Naive B cell (primary cell): ENCODE data around the gene GPR3. TPM values are rescaled to one million over a fixed set of nuclear protein-coding genes. Genes with fewer than 3 reads are reported as not detected.
"Not testable (repeated sequence)": the region's sequence is repeated elsewhere in the genome, so short reads cannot be mapped to it uniquely, and the experiment has no call there.

Experiments used
- ATAC-seq, 2 donors: fragments of 150-1000 bp; cut with Tn5 transposase; 2 replicates each; pipeline ENCODE4 v1.10.0; 2021; ENCODE audit warnings: low read depth in 2 of 2, mild to moderate bottlenecking in 2 of 2, moderate library complexity in 2 of 2
- DNase-seq: peaks from one replicate; pipeline ENCODE4 v3.0.0; 2022
- H3K27ac Mint-ChIP-seq, 6 donors: one replicate each; pipeline ENCODE4 v1.8.0; 2020 to 2022; ENCODE audit warnings: mild to moderate bottlenecking in 6 of 6, mixed read lengths in 6 of 6, moderate library complexity in 5 of 6, inconsistent platforms in 2 of 6
- H3K27me3 Mint-ChIP-seq, 3 donors: one replicate each; pipeline ENCODE4 v1.8.0; 2021 to 2022; ENCODE audit warnings: mixed read lengths in 3 of 3, mild to moderate bottlenecking in 1 of 3
- H3K36me3 Mint-ChIP-seq, 2 donors: one replicate each; pipeline ENCODE4 v1.8.0; 2020 to 2022; ENCODE audit warnings: mixed read lengths in 2 of 2, inconsistent platforms in 1 of 2, mild to moderate bottlenecking in 1 of 2
- H3K4me1 Mint-ChIP-seq, 3 donors: one replicate each; pipeline ENCODE4 v1.8.0; 2020 to 2022; ENCODE audit warnings: mixed read lengths in 3 of 3, inconsistent platforms in 1 of 3, mild to moderate bottlenecking in 1 of 3, moderate library complexity in 1 of 3
- H3K4me3 Mint-ChIP-seq, 8 donors: one replicate each; pipeline ENCODE4 v1.8.0; 2020 to 2022; ENCODE audit warnings: mild to moderate bottlenecking in 8 of 8, mixed read lengths in 8 of 8, moderate library complexity in 8 of 8, inconsistent platforms in 2 of 8
- H3K9me3 Mint-ChIP-seq, 7 donors: one replicate each; pipeline ENCODE4 v1.8.0; 2020 to 2022; ENCODE audit warnings: mixed read lengths in 7 of 7, mild to moderate bottlenecking in 5 of 7, inconsistent platforms in 2 of 7, moderate library complexity in 1 of 7
- polyA plus RNA-seq, 6 donors: library from polyadenylated mRNA; unstranded; fragments of 300-500 nt; fragmentation: Illumina TruSeq; gene quantifications; one replicate each; pipeline ENCODE4 v1.2.3, GENCODE V29; 2021; ENCODE audit warnings: low read depth in 6 of 6

Gene GPR3
- polyA plus RNA-seq, 6 donors from 2014 or later = 0.12 to 0.64 (median 0.35) TPM; not detected in 2

- no peaks in the 10 kb centered on the region for H3K9me3 Mint-ChIP-seq
- no peak for DNase-seq
- no peak for ATAC-seq
- no peaks in the 10 kb centered on the region for H3K27me3 Mint-ChIP-seq
- H3K4me1 Mint-ChIP-seq = peaks cover 39 to 66% (median 58%) of the 10 kb centered on the region in 3 donors
- H3K27ac Mint-ChIP-seq = peak overlapping the region; percentile 67 to 96 (median 94)
- peaks cover 3 to 4% of the 10 kb centered on the region in 2 donors for H3K36me3 Mint-ChIP-seq
- peak overlapping the region in 7 of 8 donors; percentile 62 to 82 (median 76) for H3K4me3 Mint-ChIP-seq
Observed at GRCh38 chr1:27402349-27402754, 9.9 kb downstream of the GPR3 start.

- H3K9me3 Mint-ChIP-seq = no peaks in the 10 kb centered on the region
- peaks cover 4 to 7% of the 10 kb centered on the region in 2 donors for H3K36me3 Mint-ChIP-seq
- DNase-seq (peak; percentile 72), ATAC-seq (peak; percentile 68 to 79)
- peaks cover 43 to 74% (median 66%) of the 10 kb centered on the region in 3 donors for H3K4me1 Mint-ChIP-seq
- no peaks in the 10 kb centered on the region for H3K27me3 Mint-ChIP-seq
- peak overlapping the region; percentile 60 to 88 (median 78) for H3K4me3 Mint-ChIP-seq
- H3K27ac Mint-ChIP-seq = peak overlapping the region; percentile 84 to 96 (median 94)
Observed at GRCh38 chr1:27403065-27403726, 10.8 kb downstream of the GPR3 start.

GRCh38 chr1:27403931-27404330 lies 11.5 kb downstream of the GPR3 start:
- peak in 1 of 2 donors; percentile 1 for ATAC-seq
- peak overlapping the region in 6 of 8 donors; percentile 58 to 85 (median 78) for H3K4me3 Mint-ChIP-seq
- peaks cover 46 to 74% (median 72%) of the 10 kb centered on the region in 3 donors for H3K4me1 Mint-ChIP-seq
- peak overlapping the region; percentile 86 to 96 (median 94) for H3K27ac Mint-ChIP-seq
- H3K27me3 Mint-ChIP-seq = no peaks in the 10 kb centered on the region
- DNase-seq = no peak
- H3K36me3 Mint-ChIP-seq = peaks cover 4 to 7% of the 10 kb centered on the region in 2 donors
- H3K9me3 Mint-ChIP-seq = no peaks in the 10 kb centered on the region

- Mint-ChIP-seq H3K27ac (peak overlapping the region in 3 of 6 donors; percentile 54 to 86 (median 63)), H3K36me3 (peaks cover 4 to 7% of the 10 kb centered on the region in 2 donors), H3K27me3 (no peaks in the 10 kb centered on the region), H3K4me1 (peaks cover 46 to 72% (median 67%) of the 10 kb centered on the region in 3 donors), H3K9me3 (no peaks in the 10 kb centered on the region), H3K4me3 (no peak overlapping the region)
- no peak for DNase-seq
- no peak for ATAC-seq
Observed at GRCh38 chr1:27405074-27405473, 12.7 kb downstream of the GPR3 start.

- not testable (repeated sequence) for ATAC-seq
- Mint-ChIP-seq H3K4me3 (peak overlapping the region in 2 of 8 donors; percentile 35 to 47), H3K27ac (peak overlapping the region in 4 of 6 donors; percentile 51 to 94 (median 88))
Observed at GRCh38 chr1:27405598-27406361, 13.4 kb downstream of the GPR3 start.

GRCh38 chr1:27406362-27406680 lies 13.9 kb downstream of the GPR3 start:
- Mint-ChIP-seq H3K27ac (peak overlapping the region in 5 of 6 donors; percentile 18 to 94 (median 86)), H3K27me3 (no peaks in the 10 kb centered on the region), H3K4me3 (peak overlapping the region in 3 of 8 donors; percentile 35 to 47 (median 42)), H3K36me3 (peaks cover 7 to 12% of the 10 kb centered on the region in 2 donors), H3K4me1 (peaks cover 38 to 69% (median 68%) of the 10 kb centered on the region in 3 donors), H3K9me3 (no peaks in the 10 kb centered on the region)
- ATAC-seq (no peak), DNase-seq (no peak)

More at GRCh38 chr1:27405598-27406361, 13.4 kb downstream of the GPR3 start:
- not testable (repeated sequence) for DNase-seq, H3K27me3 Mint-ChIP-seq, H3K36me3 Mint-ChIP-seq, H3K9me3 Mint-ChIP-seq
- peaks cover 43 to 69% (median 68%) of the 10 kb centered on the region in 3 donors for H3K4me1 Mint-ChIP-seq

- H3K36me3 Mint-ChIP-seq = peaks cover 7 to 12% of the 10 kb centered on the region in 2 donors
- peaks cover 35 to 67% (median 63%) of the 10 kb centered on the region in 3 donors for H3K4me1 Mint-ChIP-seq
- H3K27ac Mint-ChIP-seq = peak overlapping the region; percentile 72 to 94 (median 85)
Observed at GRCh38 chr1:27406791-27407190, 14.4 kb downstream of the GPR3 start.

GRCh38 chr1:27408151-27408550 lies 15.7 kb downstream of the GPR3 start:
- DNase-seq = no peak
- Mint-ChIP-seq H3K27ac (peak overlapping the region in 4 of 6 donors; percentile 29 to 92 (median 59)), H3K36me3 (peaks cover 7 to 12% of the 10 kb centered on the region in 2 donors)

More at GRCh38 chr1:27406791-27407190, 14.4 kb downstream of the GPR3 start:
- ATAC-seq (peak; percentile 41 to 45), DNase-seq (peak; percentile 43)
- not testable (repeated sequence) for H3K9me3 Mint-ChIP-seq, H3K27me3 Mint-ChIP-seq
- H3K4me3 Mint-ChIP-seq = peak overlapping the region in 6 of 8 donors; percentile 6 to 80 (median 46)

GRCh38 chr1:27409669-27410068 lies 17.2 kb downstream of the GPR3 start:
- Mint-ChIP-seq H3K4me3 (no peak overlapping the region), H3K9me3 (no peaks in the 10 kb centered on the region), H3K27me3 (no peaks in the 10 kb centered on the region), H3K27ac (peak overlapping the region in 1 of 6 donors; percentile 90), H3K36me3 (peaks cover 8 to 12% of the 10 kb centered on the region in 2 donors), H3K4me1 (peaks cover 18 to 45% (median 34%) of the 10 kb centered on the region in 3 donors)
- ATAC-seq (no peak), DNase-seq (no peak)

More at GRCh38 chr1:27408151-27408550, 15.7 kb downstream of the GPR3 start:
- Mint-ChIP-seq H3K9me3 (no peaks in the 10 kb centered on the region), H3K4me3 (peak overlapping the region in 1 of 8 donors; percentile 21), H3K27me3 (no peaks in the 10 kb centered on the region), H3K4me1 (peaks cover 30 to 53% (median 49%) of the 10 kb centered on the region in 3 donors)
- ATAC-seq = no peak

GRCh38 chr1:27410709-27411108 lies 18.3 kb downstream of the GPR3 start:
- Mint-ChIP-seq H3K9me3 (no peaks in the 10 kb centered on the region), H3K36me3 (peaks cover 15 to 16% of the 10 kb centered on the region in 2 donors), H3K27me3 (no peaks in the 10 kb centered on the region), H3K4me3 (no peak overlapping the region), H3K4me1 (peaks cover 24 to 48% (median 34%) of the 10 kb centered on the region in 3 donors), H3K27ac (peak overlapping the region in 5 of 6 donors; percentile 26 to 92 (median 49))
- DNase-seq (no peak), ATAC-seq (no peak)

- no peaks in the 10 kb centered on the region for H3K9me3 Mint-ChIP-seq
- no peak for DNase-seq
- peaks cover 32 to 40% (median 33%) of the 10 kb centered on the region in 3 donors for H3K4me1 Mint-ChIP-seq
- ATAC-seq = no peak
- H3K27me3 Mint-ChIP-seq = no peaks in the 10 kb centered on the region
- peak overlapping the region in 3 of 6 donors; percentile 28 to 84 (median 47) for H3K27ac Mint-ChIP-seq
- H3K4me3 Mint-ChIP-seq = no peak overlapping the region
- H3K36me3 Mint-ChIP-seq = peaks cover 10 to 21% of the 10 kb centered on the region in 2 donors
Observed at GRCh38 chr1:27412502-27412901, 20.1 kb downstream of the GPR3 start.

- no peak overlapping the region for H3K4me3 Mint-ChIP-seq
- peak overlapping the region in 2 of 6 donors; percentile 7 to 44 for H3K27ac Mint-ChIP-seq
- H3K9me3 Mint-ChIP-seq = no peaks in the 10 kb centered on the region
- peaks cover 10 to 21% of the 10 kb centered on the region in 2 donors for H3K36me3 Mint-ChIP-seq
- no peaks in the 10 kb centered on the region for H3K27me3 Mint-ChIP-seq
- ATAC-seq (no peak), DNase-seq (no peak)
- H3K4me1 Mint-ChIP-seq = peaks cover 29 to 37% (median 32%) of the 10 kb centered on the region in 3 donors
Observed at GRCh38 chr1:27413004-27413403, 20.6 kb downstream of the GPR3 start.

- peak overlapping the region in 1 of 6 donors; percentile 59 for H3K27ac Mint-ChIP-seq
- H3K27me3 Mint-ChIP-seq = no peaks in the 10 kb centered on the region
- no peak for DNase-seq
- H3K4me3 Mint-ChIP-seq = no peak overlapping the region
- no peak for ATAC-seq
- peaks cover 16 to 21% of the 10 kb centered on the region in 2 donors for H3K36me3 Mint-ChIP-seq
- H3K9me3 Mint-ChIP-seq = no peaks in the 10 kb centered on the region
- H3K4me1 Mint-ChIP-seq = peaks cover 27 to 42% (median 35%) of the 10 kb centered on the region in 3 donors
Observed at GRCh38 chr1:27414091-27414490, 21.7 kb downstream of the GPR3 start.
